Spleen (tissue), 7 donors: ENCODE measurements around the gene LIPT2.
"Not testable (repeated sequence)": the region's sequence is repeated elsewhere in the genome, so short reads cannot be mapped to it uniquely, and the experiment has no call there.

Source experiments
- POLR2A ChIP-seq, 3 donors: fragments of 450-650 bp; IDR thresholded peaks; one replicate each; pipeline ENCODE4 v1.5.1; 2017; ENCODE audit warnings: antibody characterized with exemption in 3 of 3, mild to moderate bottlenecking in 1 of 3
- POLR2AphosphoS5 ChIP-seq, 3 donors: sonication (generic); formaldehyde crosslinking; IDR thresholded peaks; one replicate each; pipeline ENCODE4 v1.5.1; 2017; ENCODE audit warnings: antibody characterized with exemption in 3 of 3
- TF ChIP-seq, protein P1 (sequence below), 11 experiments: fragments of 200-600 bp in 7 of 11; fragments of 450-650 bp in 4 of 11; sonication (generic) in 4 of 11; IDR thresholded peaks in 8 of 11; conservative IDR thresholded peaks in 3 of 11; 1 replicate in 7 of 11; 2 replicates in 4 of 11; pipeline versions ENCODE4 v1.4.0 to v1.8.0; 2016 to 2021; ENCODE audit warnings: antibody characterized with exemption in 11 of 11, inconsistent platforms in 4 of 11, mild to moderate bottlenecking in 1 of 11
- donor health status: DM: no; HTN: no; CAD: no; lungs with moderate emphysema.
- donor health status: DM: no; HTN: no; CAD: no.
- donor health status: DM: no; HTN: no; CAD: no.

DNA sequence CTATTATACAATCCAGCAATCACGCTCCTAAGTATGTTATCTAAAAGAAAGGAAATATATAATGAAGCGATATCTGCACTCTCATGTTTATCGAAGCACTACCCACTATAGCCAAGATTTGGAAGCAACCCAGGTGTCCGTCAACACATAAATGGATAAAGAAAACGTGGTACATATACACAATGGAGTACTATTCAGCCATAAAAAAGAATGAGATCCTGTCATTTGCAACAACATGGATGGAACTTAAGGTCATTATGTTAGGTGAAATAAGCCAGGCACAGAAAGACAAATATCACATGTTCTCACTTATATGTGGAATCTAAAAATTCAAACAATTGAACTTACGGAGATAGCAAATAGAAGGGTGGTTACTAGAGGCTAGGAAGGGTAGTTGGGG is 24.1 kb upstream of the LIPT2 start:
- TF ChIP-seq POLR2AphosphoS5, POLR2A (IDR thresholded peaks at IDR 0.05): not testable (repeated sequence)
- TF ChIP-seq, protein P1, sequence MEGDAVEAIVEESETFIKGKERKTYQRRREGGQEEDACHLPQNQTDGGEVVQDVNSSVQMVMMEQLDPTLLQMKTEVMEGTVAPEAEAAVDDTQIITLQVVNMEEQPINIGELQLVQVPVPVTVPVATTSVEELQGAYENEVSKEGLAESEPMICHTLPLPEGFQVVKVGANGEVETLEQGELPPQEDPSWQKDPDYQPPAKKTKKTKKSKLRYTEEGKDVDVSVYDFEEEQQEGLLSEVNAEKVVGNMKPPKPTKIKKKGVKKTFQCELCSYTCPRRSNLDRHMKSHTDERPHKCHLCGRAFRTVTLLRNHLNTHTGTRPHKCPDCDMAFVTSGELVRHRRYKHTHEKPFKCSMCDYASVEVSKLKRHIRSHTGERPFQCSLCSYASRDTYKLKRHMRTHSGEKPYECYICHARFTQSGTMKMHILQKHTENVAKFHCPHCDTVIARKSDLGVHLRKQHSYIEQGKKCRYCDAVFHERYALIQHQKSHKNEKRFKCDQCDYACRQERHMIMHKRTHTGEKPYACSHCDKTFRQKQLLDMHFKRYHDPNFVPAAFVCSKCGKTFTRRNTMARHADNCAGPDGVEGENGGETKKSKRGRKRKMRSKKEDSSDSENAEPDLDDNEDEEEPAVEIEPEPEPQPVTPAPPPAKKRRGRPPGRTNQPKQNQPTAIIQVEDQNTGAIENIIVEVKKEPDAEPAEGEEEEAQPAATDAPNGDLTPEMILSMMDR (IDR thresholded peaks at IDR 0.05 in 8 of 11, conservative IDR thresholded peaks at IDR 0.05 in 3 of 11): not testable (repeated sequence)
